Measurements from ENCODE around the gene PRMT1. TPM values are rescaled to one million over a fixed set of nuclear protein-coding genes. Genes with fewer than 3 reads are reported as not detected.

PRMT1 gene
- total and polyA plus RNA-seq, 9 of the 15 experiments (the other 6 are each of a cell fraction or from before 2014, with no cell fraction given) = 13.3 to 464 (median 326) TPM

DNA sequence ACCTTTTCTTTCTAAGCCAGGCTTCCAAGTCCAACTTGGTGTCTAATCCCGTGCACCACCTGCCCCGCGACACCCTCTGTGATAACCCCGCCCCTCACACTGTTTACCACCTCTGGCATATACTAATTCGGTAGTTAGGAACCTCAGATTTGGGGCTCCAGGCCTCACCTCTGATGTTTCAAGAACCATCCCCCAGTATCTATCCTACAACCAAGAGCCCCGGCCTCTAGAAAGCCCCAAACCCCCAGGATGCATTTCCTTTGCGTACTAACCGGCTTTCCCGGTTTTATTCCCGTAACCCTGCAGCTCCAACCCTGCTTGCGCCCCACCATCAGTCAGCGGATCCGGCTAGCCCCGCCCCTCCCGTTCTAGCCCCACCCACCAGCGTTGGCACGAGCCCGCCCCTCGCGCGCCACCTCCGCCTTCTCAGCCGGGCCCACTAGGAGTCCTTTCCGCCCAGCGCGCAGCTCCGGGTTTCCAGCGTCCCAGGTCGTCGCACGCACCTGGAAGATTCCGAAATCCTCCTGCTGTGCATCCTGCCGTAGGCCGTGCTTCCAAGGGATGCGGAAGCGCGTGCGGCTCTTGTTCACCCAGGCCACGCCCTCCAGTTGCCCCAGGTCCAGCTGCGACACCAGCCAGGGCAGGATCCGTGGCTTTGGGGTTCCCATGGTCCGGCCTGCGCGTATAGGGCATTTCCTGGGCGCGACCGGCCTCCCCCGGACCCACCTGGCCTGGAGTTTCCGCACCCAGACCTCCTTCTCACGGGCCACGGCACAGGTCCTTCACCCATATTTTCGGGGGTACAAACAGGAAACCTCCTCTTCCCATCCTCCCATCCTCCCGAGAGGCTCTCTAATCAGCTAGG is 12.7 kb upstream of the PRMT1 start (continued):
- TF ChIP-seq, protein P1, sequence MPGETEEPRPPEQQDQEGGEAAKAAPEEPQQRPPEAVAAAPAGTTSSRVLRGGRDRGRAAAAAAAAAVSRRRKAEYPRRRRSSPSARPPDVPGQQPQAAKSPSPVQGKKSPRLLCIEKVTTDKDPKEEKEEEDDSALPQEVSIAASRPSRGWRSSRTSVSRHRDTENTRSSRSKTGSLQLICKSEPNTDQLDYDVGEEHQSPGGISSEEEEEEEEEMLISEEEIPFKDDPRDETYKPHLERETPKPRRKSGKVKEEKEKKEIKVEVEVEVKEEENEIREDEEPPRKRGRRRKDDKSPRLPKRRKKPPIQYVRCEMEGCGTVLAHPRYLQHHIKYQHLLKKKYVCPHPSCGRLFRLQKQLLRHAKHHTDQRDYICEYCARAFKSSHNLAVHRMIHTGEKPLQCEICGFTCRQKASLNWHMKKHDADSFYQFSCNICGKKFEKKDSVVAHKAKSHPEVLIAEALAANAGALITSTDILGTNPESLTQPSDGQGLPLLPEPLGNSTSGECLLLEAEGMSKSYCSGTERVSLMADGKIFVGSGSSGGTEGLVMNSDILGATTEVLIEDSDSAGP (CRISPR knock-in tag; IDR thresholded peaks at IDR 0.05) = no peak
- TF ChIP-seq NELFE (IDR thresholded peaks at IDR 0.05; ENCODE audit: insufficient read depth, insufficient read length) (no peak), U2AF1 (optimal IDR thresholded peaks at IDR 0.05; ENCODE audit: low read depth, low read length) (no peak), ZFP1 (CRISPR knock-in tag; IDR thresholded peaks at IDR 0.05) (no peak), CREM (IDR thresholded peaks at IDR 0.05; ENCODE audit: low read depth) (peak; percentile 43; the same call in 1 of the 2 replicates), SMAD2 (IDR thresholded peaks at IDR 0.05; ENCODE audit: low read depth, low read length) (no peak), KAT7 (CRISPR knock-in tag; IDR thresholded peaks at IDR 0.05; ENCODE audit: borderline replicate concordance) (no peak), PHF8 (IDR thresholded peaks at IDR 0.05; ENCODE audit: borderline replicate concordance, low read length) (peak; percentile 45; the same call in 1 of the 2 replicates), JUND (IDR thresholded peaks at IDR 0.05; ENCODE audit: borderline replicate concordance, low read depth, low read length) (no peak), JUND (tag; IDR thresholded peaks at IDR 0.05; ENCODE audit: borderline replicate concordance, low read depth, low read length) (no peak), CCNT2 (IDR thresholded peaks at IDR 0.05; ENCODE audit: borderline replicate concordance, extremely low read depth, insufficient read length, low read depth, low read length) (peak; percentile 28), MYNN (IDR thresholded peaks at IDR 0.05) (0 out of 2 replicates have a peak, but pooled peaks have one; percentile 31), MYNN (CRISPR knock-in tag; IDR thresholded peaks at IDR 0.05) (no peak), ZBTB7A (IDR thresholded peaks at IDR 0.05; ENCODE audit: borderline replicate concordance, control insufficient read depth, low read depth, low read length) (peak; percentile 16; the same call in 1 of the 2 replicates)
- TF ChIP-seq, protein P2, sequence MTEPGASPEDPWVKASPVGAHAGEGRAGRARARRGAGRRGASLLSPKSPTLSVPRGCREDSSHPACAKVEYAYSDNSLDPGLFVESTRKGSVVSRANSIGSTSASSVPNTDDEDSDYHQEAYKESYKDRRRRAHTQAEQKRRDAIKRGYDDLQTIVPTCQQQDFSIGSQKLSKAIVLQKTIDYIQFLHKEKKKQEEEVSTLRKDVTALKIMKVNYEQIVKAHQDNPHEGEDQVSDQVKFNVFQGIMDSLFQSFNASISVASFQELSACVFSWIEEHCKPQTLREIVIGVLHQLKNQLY (CRISPR knock-in tag; conservative IDR thresholded peaks at IDR 0.05) = no peak
- TF ChIP-seq, protein P3, sequence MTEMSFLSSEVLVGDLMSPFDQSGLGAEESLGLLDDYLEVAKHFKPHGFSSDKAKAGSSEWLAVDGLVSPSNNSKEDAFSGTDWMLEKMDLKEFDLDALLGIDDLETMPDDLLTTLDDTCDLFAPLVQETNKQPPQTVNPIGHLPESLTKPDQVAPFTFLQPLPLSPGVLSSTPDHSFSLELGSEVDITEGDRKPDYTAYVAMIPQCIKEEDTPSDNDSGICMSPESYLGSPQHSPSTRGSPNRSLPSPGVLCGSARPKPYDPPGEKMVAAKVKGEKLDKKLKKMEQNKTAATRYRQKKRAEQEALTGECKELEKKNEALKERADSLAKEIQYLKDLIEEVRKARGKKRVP (CRISPR knock-in tag; IDR thresholded peaks at IDR 0.05) = no peak
- TF ChIP-seq, protein P4, sequence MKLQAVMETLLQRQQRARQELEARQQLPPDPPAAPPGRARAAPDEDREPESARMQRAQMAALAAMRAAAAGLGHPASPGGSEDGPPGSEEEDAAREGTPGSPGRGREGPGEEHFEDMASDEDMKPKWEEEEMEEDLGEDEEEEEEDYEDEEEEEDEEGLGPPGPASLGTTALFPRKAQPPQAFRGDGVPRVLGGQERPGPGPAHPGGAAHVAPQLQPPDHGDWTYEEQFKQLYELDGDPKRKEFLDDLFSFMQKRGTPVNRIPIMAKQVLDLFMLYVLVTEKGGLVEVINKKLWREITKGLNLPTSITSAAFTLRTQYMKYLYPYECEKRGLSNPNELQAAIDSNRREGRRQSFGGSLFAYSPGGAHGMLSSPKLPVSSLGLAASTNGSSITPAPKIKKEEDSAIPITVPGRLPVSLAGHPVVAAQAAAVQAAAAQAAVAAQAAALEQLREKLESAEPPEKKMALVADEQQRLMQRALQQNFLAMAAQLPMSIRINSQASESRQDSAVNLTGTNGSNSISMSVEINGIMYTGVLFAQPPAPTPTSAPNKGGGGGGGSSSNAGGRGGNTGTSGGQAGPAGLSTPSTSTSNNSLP (IDR thresholded peaks at IDR 0.05; ENCODE audit: borderline replicate concordance, low read depth, low read length) = no peak
- TF ChIP-seq, protein P5, sequence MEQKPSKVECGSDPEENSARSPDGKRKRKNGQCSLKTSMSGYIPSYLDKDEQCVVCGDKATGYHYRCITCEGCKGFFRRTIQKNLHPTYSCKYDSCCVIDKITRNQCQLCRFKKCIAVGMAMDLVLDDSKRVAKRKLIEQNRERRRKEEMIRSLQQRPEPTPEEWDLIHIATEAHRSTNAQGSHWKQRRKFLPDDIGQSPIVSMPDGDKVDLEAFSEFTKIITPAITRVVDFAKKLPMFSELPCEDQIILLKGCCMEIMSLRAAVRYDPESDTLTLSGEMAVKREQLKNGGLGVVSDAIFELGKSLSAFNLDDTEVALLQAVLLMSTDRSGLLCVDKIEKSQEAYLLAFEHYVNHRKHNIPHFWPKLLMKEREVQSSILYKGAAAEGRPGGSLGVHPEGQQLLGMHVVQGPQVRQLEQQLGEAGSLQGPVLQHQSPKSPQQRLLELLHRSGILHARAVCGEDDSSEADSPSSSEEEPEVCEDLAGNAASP (IDR thresholded peaks at IDR 0.05) = no peak
- TF ChIP-seq, protein P6, sequence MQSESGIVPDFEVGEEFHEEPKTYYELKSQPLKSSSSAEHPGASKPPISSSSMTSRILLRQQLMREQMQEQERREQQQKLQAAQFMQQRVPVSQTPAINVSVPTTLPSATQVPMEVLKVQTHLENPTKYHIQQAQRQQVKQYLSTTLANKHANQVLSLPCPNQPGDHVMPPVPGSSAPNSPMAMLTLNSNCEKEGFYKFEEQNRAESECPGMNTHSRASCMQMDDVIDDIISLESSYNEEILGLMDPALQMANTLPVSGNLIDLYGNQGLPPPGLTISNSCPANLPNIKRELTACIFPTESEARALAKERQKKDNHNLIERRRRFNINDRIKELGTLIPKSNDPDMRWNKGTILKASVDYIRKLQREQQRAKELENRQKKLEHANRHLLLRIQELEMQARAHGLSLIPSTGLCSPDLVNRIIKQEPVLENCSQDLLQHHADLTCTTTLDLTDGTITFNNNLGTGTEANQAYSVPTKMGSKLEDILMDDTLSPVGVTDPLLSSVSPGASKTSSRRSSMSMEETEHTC (IDR thresholded peaks at IDR 0.05) = no peak
